KMS-11 (cell line): ENCODE results near the gene TBC1D9B.
"Not testable (repeated sequence)": the region's sequence is repeated elsewhere in the genome, so short reads cannot be mapped to it uniquely, and the experiment has no call there.

ENCODE experiments used
- H2AFZ ChIP-seq: fragments of 200-600 bp; sonication (generic); 2 replicates; pipeline ENCODE4 v1.6.1; 2016; ENCODE audit warnings: antibody characterized with exemption, mixed run types, low read depth
- H3K27ac ChIP-seq: fragments of 200-600 bp; sonication (generic); 2 replicates; pipeline ENCODE4 v1.6.1; 2016; ENCODE audit warnings: mild to moderate bottlenecking, mixed run types
- H3K27me3 ChIP-seq: fragments of 200-600 bp; sonication (generic); 2 replicates; pipeline ENCODE4 v1.6.1; 2017; ENCODE audit warnings: mild to moderate bottlenecking, low read depth, mixed run types, moderate library complexity; ENCODE audit not compliant: insufficient read depth
- H3K36me3 ChIP-seq: fragments of 200-600 bp; sonication (generic); 2 replicates; pipeline ENCODE4 v1.6.1; 2017; ENCODE audit warnings: mild to moderate bottlenecking, mixed run types; ENCODE audit not compliant: insufficient read depth
- H3K4me1 ChIP-seq: fragments of 200-600 bp; sonication (generic); 2 replicates; pipeline ENCODE4 v1.6.1; 2016; ENCODE audit warnings: mild to moderate bottlenecking, low read depth, mixed run types; ENCODE audit not compliant: poor library complexity, severe bottlenecking
- H3K4me2 ChIP-seq: fragments of 200-600 bp; sonication (generic); 2 replicates; pipeline ENCODE4 v1.7.0; 2016; ENCODE audit warnings: mild to moderate bottlenecking, mixed run types
- H3K4me3 ChIP-seq: fragments of 200-600 bp; sonication (generic); IDR thresholded peaks from 2 replicates; pipeline ENCODE4 v1.6.1; 2017; ENCODE audit warnings: low read depth, low read length, mixed read lengths; ENCODE audit not compliant: insufficient read depth
- H3K79me2 ChIP-seq: fragments of 200-600 bp; sonication (generic); 2 replicates; pipeline ENCODE4 v1.6.1; 2016; ENCODE audit warnings: low read depth, mixed run types; ENCODE audit not compliant: insufficient read depth
- H3K9ac ChIP-seq: fragments of 200-600 bp; sonication (generic); 2 replicates; pipeline ENCODE4 v1.6.1; 2016; ENCODE audit warnings: mild to moderate bottlenecking, mixed run types
- H4K20me1 ChIP-seq: fragments of 200-600 bp; sonication (generic); 2 replicates; pipeline ENCODE4 v1.6.1; 2016; ENCODE audit warnings: mild to moderate bottlenecking, mixed run types; ENCODE audit not compliant: insufficient read depth
- CTCF ChIP-seq: fragments of 200-600 bp; sonication (generic); conservative IDR thresholded peaks from 2 replicates; pipeline ENCODE4 v1.6.1; 2017; ENCODE audit warnings: low read depth, mild to moderate bottlenecking, antibody characterized with exemption, low read length, moderate library complexity, mixed read lengths

The TBC1D9B gene

GRCh38 chr5:179837076-179838011, 70.4 kb downstream of the TBC1D9B start:
- no peak overlapping the region for H2AFZ ChIP-seq
- no peak overlapping the region for H3K9ac ChIP-seq
- no peak for TF ChIP-seq CTCF
- H4K20me1 ChIP-seq, result no peaks in the 10 kb centered on the region
- no peak overlapping the region for H3K4me3 ChIP-seq
- H3K4me1 ChIP-seq, result peaks cover 18% of the 10 kb centered on the region
- no peak overlapping the region for H3K27ac ChIP-seq
- no peaks in the 10 kb centered on the region; the same call in 1 of the 2 replicates for H3K36me3 ChIP-seq
- H3K4me2 ChIP-seq, result no peak overlapping the region
- no peaks in the 10 kb centered on the region for H3K27me3 ChIP-seq
- no peaks in the 10 kb centered on the region for H3K79me2 ChIP-seq

- H2AFZ ChIP-seq, result no peak overlapping the region
- no peaks in the 10 kb centered on the region; the same call in 1 of the 2 replicates for H3K36me3 ChIP-seq
- H3K27ac ChIP-seq, result no peak overlapping the region
- TF ChIP-seq CTCF, result no peak
- no peak overlapping the region for H3K9ac ChIP-seq
- no peaks in the 10 kb centered on the region for H4K20me1 ChIP-seq
- no peaks in the 10 kb centered on the region for H3K79me2 ChIP-seq
- H3K4me3 ChIP-seq, result no peak overlapping the region
- no peak overlapping the region for H3K4me2 ChIP-seq
- H3K4me1 ChIP-seq, result peaks cover 18% of the 10 kb centered on the region
- no peaks in the 10 kb centered on the region for H3K27me3 ChIP-seq
Observed at GRCh38 chr5:179836225-179837019, 71.3 kb downstream of the TBC1D9B start.

- H3K27ac ChIP-seq, H3K27me3 ChIP-seq, H2AFZ ChIP-seq, H3K4me3 ChIP-seq, H3K4me2 ChIP-seq, H3K9ac ChIP-seq, H3K36me3 ChIP-seq, H3K79me2 ChIP-seq, H4K20me1 ChIP-seq: not testable (repeated sequence)
- peaks cover 16% of the 10 kb centered on the region for H3K4me1 ChIP-seq
Observed at GRCh38 chr5:179834871-179835270, 72.8 kb downstream of the TBC1D9B start.

GRCh38 chr5:179834120-179834519, 73.6 kb downstream of the TBC1D9B start:
- H3K79me2 ChIP-seq, result no peaks in the 10 kb centered on the region
- H3K36me3 ChIP-seq, result no peaks in the 10 kb centered on the region; the same call in 1 of the 2 replicates
- no peak overlapping the region for H3K27ac ChIP-seq
- no peak overlapping the region for H3K9ac ChIP-seq
- no peak overlapping the region for H3K4me2 ChIP-seq
- TF ChIP-seq CTCF, result no peak
- no peak overlapping the region for H2AFZ ChIP-seq
- no peaks in the 10 kb centered on the region for H4K20me1 ChIP-seq
- H3K27me3 ChIP-seq, result no peaks in the 10 kb centered on the region
- H3K4me1 ChIP-seq, result peaks cover 9% of the 10 kb centered on the region
- H3K4me3 ChIP-seq, result no peak overlapping the region
